Spleen (tissue), 11 donors: ENCODE measurements around the gene SRSF4. TPM values are rescaled to one million over a fixed set of nuclear protein-coding genes. Genes with fewer than 3 reads are reported as not detected.

Experiments
- DNase-seq: peaks from one replicate; pipeline ENCODE4 v3.0.0-alpha.2; 2020
- H3K27ac ChIP-seq, 8 donors: fragments of 200-600 bp; sonication (generic) in 7 of 8; 1 replicate in 4 of 8; 2 replicates in 4 of 8; pipeline versions ENCODE4 v1.5.0 to v1.8.0; 2016 to 2021; ENCODE audit warnings: inconsistent platforms in 4 of 8, mild to moderate bottlenecking in 4 of 8, moderate library complexity in 1 of 8
- H3K27me3 ChIP-seq, 7 donors: fragments of 200-600 bp; sonication (generic) in 6 of 7; replicated peaks in 1 of 7; 1 replicate in 4 of 7; 2 replicates in 3 of 7; pipeline versions ENCODE4 v1.5.0 to v1.8.0; 2016 to 2021; ENCODE audit warnings: inconsistent platforms in 3 of 7, mild to moderate bottlenecking in 1 of 7
- H3K36me3 ChIP-seq, 6 donors: fragments of 200-600 bp; sonication (generic) in 5 of 6; 1 replicate in 4 of 6; 2 replicates in 2 of 6; pipeline versions ENCODE4 v1.5.0 to v1.8.0; 2016 to 2021; ENCODE audit warnings: inconsistent platforms in 2 of 6
- H3K4me1 ChIP-seq, 6 donors: fragments of 200-600 bp; sonication (generic) in 5 of 6; 1 replicate in 3 of 6; 2 replicates in 3 of 6; pipeline versions ENCODE4 v1.5.0 to v1.8.0; 2016 to 2021; ENCODE audit warnings: inconsistent platforms in 3 of 6
- H3K4me3 ChIP-seq, 8 donors: fragments of 200-600 bp; sonication (generic) in 7 of 8; 1 replicate in 4 of 8; 2 replicates in 4 of 8; pipeline versions ENCODE4 v1.5.0 to v1.8.0; 2016 to 2021; ENCODE audit warnings: inconsistent platforms in 4 of 8, mild to moderate bottlenecking in 4 of 8, moderate library complexity in 2 of 8
- H3K9me3 ChIP-seq, 8 donors: fragments of 200-600 bp; sonication (generic) in 7 of 8; 1 replicate in 4 of 8; 2 replicates in 4 of 8; pipeline versions ENCODE4 v1.5.0 to v1.8.0; 2016 to 2021; ENCODE audit warnings: inconsistent platforms in 4 of 8
- POLR2A ChIP-seq, 3 donors: fragments of 450-650 bp; IDR thresholded peaks; one replicate each; pipeline ENCODE4 v1.5.1; 2017; ENCODE audit warnings: antibody characterized with exemption in 3 of 3, mild to moderate bottlenecking in 1 of 3
- POLR2AphosphoS5 ChIP-seq, 3 donors: sonication (generic); formaldehyde crosslinking; IDR thresholded peaks; one replicate each; pipeline ENCODE4 v1.5.1; 2017; ENCODE audit warnings: antibody characterized with exemption in 3 of 3
- WGBS, 5 donors: extraction: QIAGEN DNeasy Blood & Tissue Kit in 3 of 5; methylation state at CpG; one replicate each; pipeline versions ENCODE4 v1.1.5 to v1.1.7; 2013 to 2018; 5-methylcytosine and 5-hydroxymethylcytosine counted together
- intact Hi-C: fragments of 100-400 bp; cut with DNase I; formaldehyde crosslinking; loops from one replicate; pipeline ENCODE4 v1.15.0; 2023; ENCODE audit warnings: low total_unique reads
- polyA plus RNA-seq, 3 donors: library from polyadenylated mRNA; stranded (reverse); fragments of 200-250 nt; gene quantifications; one replicate each; pipeline ENCODE4 v1.2.1, GENCODE V29; 2013
- total RNA-seq, 7 donors: library from RNA; depleted of rRNA in 3 of 7; stranded (reverse); fragments of >200 nt in 3 of 7; fragmentation: NEBNext Ultra II Directional in 4 of 7; extraction: Animal tissue kit (Norgen Biotek cat#: 25700) in 4 of 7; gene quantifications; one replicate each; pipeline versions ENCODE4 v1.1.0 to v1.2.1, GENCODE V29; 2016 to 2021
- TF ChIP-seq, protein P1 (sequence below), 11 experiments: fragments of 200-600 bp in 7 of 11; fragments of 450-650 bp in 4 of 11; sonication (generic) in 4 of 11; IDR thresholded peaks in 8 of 11; conservative IDR thresholded peaks in 3 of 11; 1 replicate in 7 of 11; 2 replicates in 4 of 11; pipeline versions ENCODE4 v1.4.0 to v1.8.0; 2016 to 2021; ENCODE audit warnings: antibody characterized with exemption in 11 of 11, inconsistent platforms in 4 of 11, mild to moderate bottlenecking in 1 of 11
- donor health status: healthy with polysubstance abuse.
- donor health status: DM: no; HTN: no; CAD: no; lungs with moderate emphysema.
- donor health status: DM: no; HTN: no; CAD: no.
- donor health status: Bipolar disorder and iron deficiency.
- donor health status: healthy.
- donor health status: DM: no; HTN: no; CAD: no.
- donor health status: DM: yes; HTN: yes; CAD: no.

SRSF4 gene
- total and polyA plus RNA-seq, 10 donors = 36.9 to 94.7 (median 80.8) TPM

DNA sequence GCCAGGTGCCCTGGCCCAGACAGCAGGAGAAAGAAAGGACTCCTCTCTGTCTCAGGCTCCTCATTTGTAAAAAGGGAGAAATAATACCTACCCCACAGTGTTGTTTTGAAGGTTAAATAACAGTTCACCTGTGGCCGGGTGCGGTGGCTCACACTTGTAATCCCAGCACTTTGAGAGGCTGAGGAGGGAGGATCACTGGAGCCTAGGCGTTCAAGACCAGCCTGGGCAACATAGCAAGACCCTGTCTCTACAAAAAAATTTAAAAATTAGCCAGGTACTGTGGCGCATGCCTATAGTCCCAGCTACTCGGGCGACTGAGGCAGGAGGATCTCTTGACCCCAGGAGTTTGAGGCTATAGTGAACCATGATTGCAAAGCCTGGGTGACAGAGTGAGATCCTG, 55.5 kb downstream of the SRSF4 start:
- no peak for DNase-seq
- WGBS, 5 donors = 92 to 99% (median 97%) methylated on average over 6 of the region's 6 CpGs
- H3K4me3 ChIP-seq = no peak overlapping the region
- H3K4me1 ChIP-seq = peaks cover 18 to 42% (median 39%) of the 10 kb centered on the region in 6 donors
- no peaks in the 10 kb centered on the region for H3K9me3 ChIP-seq
- TF ChIP-seq, protein P1, sequence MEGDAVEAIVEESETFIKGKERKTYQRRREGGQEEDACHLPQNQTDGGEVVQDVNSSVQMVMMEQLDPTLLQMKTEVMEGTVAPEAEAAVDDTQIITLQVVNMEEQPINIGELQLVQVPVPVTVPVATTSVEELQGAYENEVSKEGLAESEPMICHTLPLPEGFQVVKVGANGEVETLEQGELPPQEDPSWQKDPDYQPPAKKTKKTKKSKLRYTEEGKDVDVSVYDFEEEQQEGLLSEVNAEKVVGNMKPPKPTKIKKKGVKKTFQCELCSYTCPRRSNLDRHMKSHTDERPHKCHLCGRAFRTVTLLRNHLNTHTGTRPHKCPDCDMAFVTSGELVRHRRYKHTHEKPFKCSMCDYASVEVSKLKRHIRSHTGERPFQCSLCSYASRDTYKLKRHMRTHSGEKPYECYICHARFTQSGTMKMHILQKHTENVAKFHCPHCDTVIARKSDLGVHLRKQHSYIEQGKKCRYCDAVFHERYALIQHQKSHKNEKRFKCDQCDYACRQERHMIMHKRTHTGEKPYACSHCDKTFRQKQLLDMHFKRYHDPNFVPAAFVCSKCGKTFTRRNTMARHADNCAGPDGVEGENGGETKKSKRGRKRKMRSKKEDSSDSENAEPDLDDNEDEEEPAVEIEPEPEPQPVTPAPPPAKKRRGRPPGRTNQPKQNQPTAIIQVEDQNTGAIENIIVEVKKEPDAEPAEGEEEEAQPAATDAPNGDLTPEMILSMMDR (IDR thresholded peaks at IDR 0.05 in 8 of 11, conservative IDR thresholded peaks at IDR 0.05 in 3 of 11) = no peak
- no peak for TF ChIP-seq POLR2AphosphoS5 (IDR thresholded peaks at IDR 0.05)
- no peak for TF ChIP-seq POLR2A (IDR thresholded peaks at IDR 0.05)
- no peak overlapping the region for H3K27ac ChIP-seq
- intact Hi-C loops = no loop called here
- no peaks in the 10 kb centered on the region for H3K36me3 ChIP-seq
- peaks cover 5 to 65% (median 41%) of the 10 kb centered on the region in 7 donors for H3K27me3 ChIP-seq

DNA sequence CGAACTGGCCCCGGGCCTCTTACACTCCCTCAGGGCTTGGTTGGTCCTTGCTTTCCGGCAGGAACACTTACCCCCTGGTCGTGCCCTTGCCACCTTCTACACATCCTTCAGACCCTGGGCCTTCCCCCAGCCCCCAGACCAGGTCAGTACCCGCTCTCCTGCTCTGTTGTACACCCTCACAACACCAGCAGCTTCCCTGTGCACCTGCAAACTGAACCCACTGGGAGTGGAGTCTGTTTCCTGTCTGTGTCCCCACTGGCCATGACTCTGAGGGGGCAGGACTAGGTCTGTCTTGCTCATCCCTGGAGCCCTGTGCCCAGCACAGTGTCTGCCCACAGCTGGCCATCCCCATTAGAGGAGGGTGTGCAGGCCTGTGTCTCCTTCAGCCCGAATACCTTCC, 55.9 kb downstream of the SRSF4 start:
- WGBS, 5 donors = 73 to 89% (median 85%) methylated on average over 6 of the region's 6 CpGs
- Histone ChIP-seq H3K27me3 (peaks cover 5 to 69% (median 43%) of the 10 kb centered on the region in 7 donors), H3K9me3 (no peaks in the 10 kb centered on the region), H3K36me3 (no peaks in the 10 kb centered on the region), H3K4me3 (no peak overlapping the region), H3K27ac (peak overlapping the region in 2 of 8 donors; percentile 84 to 88), H3K4me1 (peaks cover 18 to 46% (median 42%) of the 10 kb centered on the region in 6 donors)
- DNase-seq = peak; percentile 58
- intact Hi-C loops = no loop called here
- TF ChIP-seq POLR2A (IDR thresholded peaks at IDR 0.05) (no peak), POLR2AphosphoS5 (IDR thresholded peaks at IDR 0.05) (no peak)
- TF ChIP-seq, protein P1 (IDR thresholded peaks at IDR 0.05 in 8 of 11, conservative IDR thresholded peaks at IDR 0.05 in 3 of 11) = no peak

DNA sequence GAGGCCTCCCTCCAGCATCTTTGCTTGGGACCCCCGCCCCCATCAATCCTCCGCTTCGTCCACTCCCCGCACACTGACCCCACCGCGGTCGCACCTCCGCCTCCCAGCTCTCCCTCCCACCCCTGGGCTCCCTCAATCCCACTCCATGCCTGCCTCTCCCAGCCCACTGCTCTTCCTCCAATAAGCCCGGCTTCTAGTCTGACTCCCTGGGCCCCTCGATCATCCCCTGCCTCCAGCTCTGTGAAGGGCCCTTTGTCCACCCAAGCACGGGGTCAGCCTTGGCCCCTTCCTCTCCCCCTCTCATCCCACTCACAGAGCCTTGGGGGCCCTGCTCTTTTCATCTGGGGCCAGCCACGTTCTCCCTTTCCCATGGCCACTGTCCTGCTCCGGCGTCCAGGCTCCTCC, 56.5 kb downstream of the SRSF4 start:
- WGBS, 5 donors = 61 to 75% (median 71%) methylated on average over 10 to 14 of the region's 14 CpGs
- TF ChIP-seq, protein P1 (IDR thresholded peaks at IDR 0.05 in 8 of 11, conservative IDR thresholded peaks at IDR 0.05 in 3 of 11) = no peak
- no peak for TF ChIP-seq POLR2A (IDR thresholded peaks at IDR 0.05)
- TF ChIP-seq POLR2AphosphoS5 (IDR thresholded peaks at IDR 0.05) = no peak
- peaks cover 5 to 74% (median 44%) of the 10 kb centered on the region in 7 donors for H3K27me3 ChIP-seq
- no peaks in the 10 kb centered on the region for H3K9me3 ChIP-seq
- H3K27ac ChIP-seq = peak overlapping the region; percentile 40 to 88 (median 84)
- intact Hi-C loops = no loop called here
- H3K36me3 ChIP-seq = peaks cover 0 to 5% (median 0%) of the 10 kb centered on the region in 6 donors
- no peak for DNase-seq
- H3K4me1 ChIP-seq = peaks cover 18 to 48% (median 42%) of the 10 kb centered on the region in 6 donors
- peak overlapping the region in 7 of 8 donors; percentile 47 to 82 (median 64) for H3K4me3 ChIP-seq

DNA sequence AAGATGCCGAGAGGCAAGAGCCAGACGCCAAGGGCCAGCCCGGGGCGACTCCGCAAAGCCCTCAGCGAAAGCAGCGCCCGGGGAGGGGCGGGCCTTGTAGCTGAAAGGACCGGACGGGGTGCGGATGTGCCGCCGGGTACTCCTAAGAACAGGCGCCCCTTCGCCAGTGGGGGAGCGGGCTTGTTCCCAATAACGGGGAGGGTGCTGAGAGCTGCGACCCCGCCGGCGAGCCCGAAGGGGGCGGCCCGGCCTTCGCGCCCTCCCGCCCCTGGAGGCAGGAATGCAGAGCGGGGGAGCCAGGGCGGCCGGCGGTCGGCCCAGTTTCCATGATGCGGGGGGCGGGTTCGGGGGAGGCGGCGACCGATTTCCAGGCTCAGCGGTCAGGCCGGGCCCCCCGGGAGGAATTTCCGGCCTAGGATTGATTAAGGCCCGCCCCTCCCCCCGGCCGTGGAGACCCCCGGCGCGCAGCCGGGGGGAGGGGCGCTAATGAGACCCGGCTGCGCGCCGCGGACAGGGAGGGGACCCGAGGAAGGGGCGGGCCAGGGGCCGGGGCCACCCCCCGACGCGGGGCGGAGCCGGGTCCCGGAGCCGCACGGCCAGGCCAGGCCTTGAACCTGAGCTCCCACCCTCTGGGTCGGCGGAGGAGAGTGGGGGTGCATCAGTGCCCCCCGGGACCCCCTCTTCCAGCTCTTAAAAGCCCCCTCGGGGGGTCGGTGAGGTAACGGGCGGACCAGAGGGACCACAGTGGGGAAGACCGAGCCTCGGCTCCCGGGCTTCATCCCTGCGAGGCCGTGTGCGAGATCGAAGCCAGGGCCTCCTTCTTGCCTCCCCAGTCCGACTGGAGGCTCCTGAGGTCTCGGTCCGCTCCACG, 57.1 kb downstream of the SRSF4 start:
- Histone ChIP-seq H3K4me1 (peaks cover 18 to 48% (median 42%) of the 10 kb centered on the region in 6 donors), H3K36me3 (peaks cover 0 to 11% (median 0%) of the 10 kb centered on the region in 6 donors), H3K9me3 (no peaks in the 10 kb centered on the region), H3K27ac (peak overlapping the region; percentile 40 to 88 (median 84)), H3K4me3 (peak overlapping the region; percentile 27 to 82 (median 64)), H3K27me3 (peaks cover 5 to 74% (median 44%) of the 10 kb centered on the region in 7 donors)
- TF ChIP-seq, protein P1 (IDR thresholded peaks at IDR 0.05 in 8 of 11, conservative IDR thresholded peaks at IDR 0.05 in 3 of 11) = peak in 10 of 11 experiments; percentile 19 to 68 (median 51)
- TF ChIP-seq POLR2A (IDR thresholded peaks at IDR 0.05) (peak in 1 of 3 donors; percentile 15), POLR2AphosphoS5 (IDR thresholded peaks at IDR 0.05) (peak; percentile 61 to 84 (median 78))
- intact Hi-C loops = no loop called here
- DNase-seq = peak; percentile 86
- 1 to 36% (median 4%) methylated on average over 8 to 85 of the region's 85 CpGs for WGBS, 5 donors
